ENCODE measurements around the gene KIF12.

DNA sequence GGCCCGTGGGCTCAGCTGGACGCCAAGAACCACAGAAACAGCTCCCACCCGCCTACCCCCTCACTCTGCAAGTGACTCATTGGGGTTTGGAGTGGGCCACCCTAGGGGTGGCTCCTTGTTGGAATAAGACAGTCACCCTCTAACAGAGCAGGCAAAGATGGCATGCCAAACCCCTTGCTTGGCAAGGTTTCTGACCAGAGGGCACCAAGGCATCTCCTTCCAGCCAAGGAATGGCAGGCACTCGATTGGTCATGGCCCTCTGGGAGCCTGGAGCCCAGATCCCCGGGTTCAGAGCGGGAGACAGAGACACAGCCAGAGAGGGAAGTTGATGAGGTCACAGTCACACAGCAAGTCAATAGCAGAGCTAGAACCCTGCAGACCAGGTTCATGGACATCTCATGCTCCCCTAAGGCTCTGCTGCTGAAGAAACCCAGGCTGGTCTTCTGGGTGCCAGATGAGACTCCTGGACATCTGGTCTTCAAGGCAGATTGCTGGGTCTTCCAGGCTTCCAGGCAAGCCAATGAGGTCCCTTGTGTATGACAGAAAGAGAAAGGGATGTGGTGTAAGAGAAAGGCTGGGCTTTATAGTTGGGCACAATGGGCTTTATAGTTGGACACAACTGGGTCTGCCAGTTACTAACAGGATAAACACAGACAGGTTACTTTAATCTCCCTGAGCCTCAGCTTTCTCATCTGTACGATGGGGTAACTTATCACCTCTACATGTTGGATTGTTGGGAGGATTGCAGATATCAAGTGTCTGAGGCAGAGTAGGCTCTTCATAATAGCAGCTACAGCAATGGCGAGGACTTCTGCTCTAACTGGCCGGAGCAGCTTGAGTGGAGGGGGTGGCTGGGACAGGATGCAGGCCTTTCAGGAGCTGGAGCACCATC, 23.3 kb upstream of the KIF12 start:
- no peak for TF ChIP-seq POLR2A (IDR thresholded peaks at IDR 0.05; ENCODE audit: low read length)
- TF ChIP-seq GATA1 (IDR thresholded peaks at IDR 0.05; ENCODE audit: low read depth, low read length), result no peak

All from erythroblast (primary cell).